Stimulated activated CD8-positive, alpha-beta memory T cell treated with anti-CD3 and anti-CD28 coated beads, Interleukin-15, amount 100 ng/mL, for 48 hours (primary cell): ENCODE measurements around the gene CDSN.
A peak's percentile ranks its signal among the peaks of the same experiment; 100 is the strongest.
"Not testable (repeated sequence)": the region's sequence is repeated elsewhere in the genome, so short reads cannot be mapped to it uniquely, and the experiment has no call there.

ENCODE experiments used
- DNase-seq, 2 donors: peaks; one replicate each; pipeline ENCODE4 v3.0.0-alpha.2; 2020; ENCODE audit warnings: low read depth in 2 of 2

Gene CDSN

DNA sequence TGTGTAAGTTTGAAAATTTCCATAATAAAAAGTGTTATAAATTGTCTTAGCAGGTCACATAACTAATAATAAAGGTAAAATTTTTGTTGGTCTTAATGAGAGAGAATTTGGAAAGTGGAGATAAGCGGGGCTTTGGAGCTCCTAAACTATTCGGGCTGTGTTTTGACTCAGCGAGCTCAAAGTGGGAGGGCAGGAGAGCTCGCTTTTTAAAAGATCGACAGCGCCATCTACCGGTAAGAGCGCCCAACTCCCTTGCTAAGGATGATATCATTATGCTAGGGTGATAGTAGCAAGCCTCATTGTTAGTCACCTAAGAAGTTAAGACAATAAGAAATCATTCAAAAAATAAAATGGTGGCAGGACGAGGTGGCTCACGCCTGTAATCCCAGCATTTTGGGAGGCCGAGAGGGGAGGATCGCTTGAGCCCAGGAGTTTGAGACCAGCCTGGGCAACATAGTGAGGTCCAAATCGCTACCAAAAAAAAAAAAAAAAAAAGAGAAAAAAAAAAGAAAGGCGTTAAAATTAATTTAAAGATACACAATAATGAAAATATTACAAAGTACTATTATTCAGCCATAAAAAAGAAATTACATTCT, 32.7 kb downstream of the CDSN start:
- DNase-seq: peak; percentile 70 to 76

DNA sequence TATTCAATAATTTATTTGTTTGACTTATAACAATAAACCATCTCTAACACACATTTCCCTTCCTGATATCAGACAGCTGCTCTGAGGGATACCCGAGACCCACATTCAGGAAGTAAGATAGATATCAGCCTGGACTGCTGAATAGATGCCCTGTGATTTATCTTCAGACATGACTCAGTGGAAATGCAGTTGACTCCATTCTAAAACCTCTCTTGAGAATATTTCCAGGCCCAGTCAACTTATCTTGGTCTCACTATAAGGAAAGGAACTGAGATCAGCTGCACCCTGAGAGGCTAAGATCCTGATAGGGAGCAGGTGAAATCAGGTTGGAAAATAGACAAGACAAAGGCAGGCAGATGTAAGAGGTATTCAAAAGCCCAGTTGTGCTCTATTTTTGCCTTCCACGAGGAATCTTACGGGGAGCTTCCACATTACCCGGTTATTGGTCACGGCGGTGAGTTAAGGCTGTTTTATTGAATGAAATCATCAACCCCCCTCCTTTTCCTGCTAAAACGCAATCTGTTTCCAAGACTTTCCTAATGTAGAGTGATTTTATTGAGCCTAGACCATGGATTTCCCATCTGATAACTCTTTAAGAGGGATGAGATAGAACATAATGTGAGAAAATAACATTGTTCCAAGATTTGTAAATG, 33.3 kb downstream of the CDSN start:
- no peak for DNase-seq

DNA sequence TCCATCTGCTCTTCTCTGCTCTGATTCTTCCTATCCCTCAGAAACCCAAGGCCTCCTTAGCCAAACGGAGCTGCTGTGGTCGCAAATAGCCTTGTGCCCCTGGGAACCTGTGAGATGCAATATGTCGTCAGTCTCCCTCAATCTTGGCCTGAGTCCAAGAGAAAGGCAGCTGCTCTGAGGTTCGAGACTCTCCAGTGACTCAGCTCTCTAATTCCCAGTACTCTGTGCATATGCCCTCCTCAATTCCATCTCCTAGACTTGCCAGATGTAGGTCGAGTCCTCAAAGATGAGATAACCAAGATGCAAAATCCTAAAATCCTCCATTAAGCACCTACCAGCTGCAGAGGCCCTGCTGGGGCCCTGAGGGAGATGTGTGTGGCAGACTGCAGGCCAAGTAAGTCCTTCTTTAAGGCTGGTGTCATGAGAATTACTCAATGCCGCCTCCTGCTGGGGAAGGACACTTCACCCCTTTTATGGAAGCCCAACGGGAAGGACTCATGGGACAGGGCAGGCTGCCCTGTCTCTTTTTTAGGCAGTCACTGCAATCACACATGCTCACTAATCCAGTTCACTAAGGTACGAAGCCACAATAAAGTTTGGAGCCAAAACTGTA, 36.4 kb downstream of the CDSN start:
- DNase-seq: peak in 1 of 2 donors; percentile 25

DNA sequence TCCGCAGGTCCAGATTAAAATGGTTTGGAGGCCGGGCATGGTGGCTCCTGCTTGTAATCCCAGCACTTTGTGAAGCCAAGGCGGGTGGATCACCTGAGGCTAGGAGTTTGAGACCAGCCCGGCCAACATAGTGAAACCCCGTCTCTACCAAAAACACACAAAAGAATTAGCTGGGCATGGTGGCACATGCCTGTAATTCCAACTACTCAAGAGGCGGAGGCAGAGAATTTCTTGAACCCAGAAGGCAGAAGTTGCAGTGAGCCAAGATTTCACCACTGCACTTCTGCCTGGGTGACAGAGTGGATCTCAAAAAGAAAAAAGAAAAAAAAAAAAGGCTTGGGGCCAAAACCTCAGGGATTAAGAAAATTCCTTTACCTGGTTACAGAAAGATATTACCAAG, 38.4 kb downstream of the CDSN start:
- no peak for DNase-seq

DNA sequence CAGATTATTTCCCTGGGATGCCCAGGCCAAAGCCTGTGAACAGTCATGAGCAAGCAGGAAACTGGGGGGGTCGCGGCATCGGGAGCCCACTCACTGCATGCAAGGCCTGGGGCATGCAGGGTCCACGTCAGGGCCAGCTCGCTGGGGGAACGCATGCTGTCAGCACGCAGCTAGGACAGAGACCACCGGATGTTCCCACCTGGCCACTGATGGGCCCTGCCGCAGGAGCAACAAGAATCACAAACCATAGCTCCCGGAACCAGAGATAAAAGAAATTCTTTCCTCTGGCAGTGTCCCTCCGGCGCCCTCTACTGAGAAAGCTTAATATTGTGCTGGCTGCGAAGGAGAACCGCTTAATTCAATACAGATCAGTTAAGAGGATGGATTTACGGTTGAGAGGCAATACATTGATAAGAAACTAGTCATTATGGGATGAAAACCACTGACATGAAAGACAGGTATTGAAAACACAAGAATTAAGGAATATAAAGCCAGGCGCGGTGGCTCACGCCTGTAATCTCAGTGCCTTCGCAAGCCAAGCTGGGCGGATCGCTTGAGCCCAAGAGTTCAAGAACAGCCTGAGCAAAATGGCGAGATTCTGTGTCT, 40.5 kb downstream of the CDSN start:
- peak; percentile 35 to 41 for DNase-seq

DNA sequence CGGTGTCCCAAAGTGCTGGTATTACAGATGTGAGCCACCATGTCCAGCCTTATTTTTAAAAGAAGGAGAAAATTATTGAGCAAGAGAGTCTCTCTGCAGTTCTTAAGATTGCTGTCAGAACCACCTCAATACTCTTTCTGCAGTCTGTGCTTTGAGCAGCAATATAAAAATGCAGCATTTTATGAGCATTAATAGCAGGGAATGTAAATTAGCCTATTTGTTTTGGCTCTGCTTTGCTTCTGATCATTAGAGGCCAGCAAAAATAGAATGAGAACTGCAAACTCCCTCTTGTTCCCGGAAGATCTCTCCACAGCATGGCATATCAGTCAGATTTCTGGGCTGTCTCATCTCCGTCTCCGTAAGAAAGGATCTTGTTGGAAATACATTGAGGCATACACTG, 43.6 kb downstream of the CDSN start:
- no peak for DNase-seq

DNA sequence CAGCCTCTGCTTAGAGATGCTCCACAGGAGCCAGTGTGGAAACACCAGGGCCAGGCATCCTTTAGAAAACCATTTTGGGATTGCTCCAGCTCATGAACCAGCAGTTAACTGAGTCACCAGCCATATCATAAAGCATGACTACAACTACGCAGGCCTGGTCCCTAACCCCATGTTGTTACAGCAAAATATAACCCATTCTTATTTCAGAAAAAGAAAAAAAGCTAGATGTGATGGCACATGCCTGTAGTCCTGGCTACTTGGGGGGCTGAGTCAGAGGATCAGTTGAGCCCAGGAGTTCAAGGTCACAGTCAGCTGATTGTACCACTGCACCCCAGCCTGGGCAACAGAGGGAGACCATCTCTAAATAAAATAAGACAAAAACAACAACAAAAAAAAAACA, 44.7 kb downstream of the CDSN start:
- no peak for DNase-seq

DNA sequence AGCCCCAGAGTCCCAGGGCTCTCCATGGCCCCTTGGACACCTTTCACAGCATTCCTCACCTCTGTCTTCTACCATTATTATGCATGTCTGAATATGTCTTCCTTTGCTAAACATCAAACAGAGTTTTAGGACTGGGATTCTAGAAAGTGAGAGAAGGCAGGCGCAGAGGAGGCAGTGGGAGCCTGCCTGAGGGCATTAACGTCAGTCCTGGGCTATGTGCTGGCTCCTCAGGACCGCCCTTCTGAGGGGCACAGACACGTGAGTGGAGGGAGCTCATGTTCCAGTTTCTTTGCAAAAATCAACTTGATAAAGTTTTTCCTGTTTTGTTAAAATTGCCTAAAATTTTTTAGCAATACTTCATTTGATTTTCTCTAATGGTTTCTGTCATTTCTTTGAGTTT, 45.8 kb downstream of the CDSN start:
- no peak for DNase-seq

DNA sequence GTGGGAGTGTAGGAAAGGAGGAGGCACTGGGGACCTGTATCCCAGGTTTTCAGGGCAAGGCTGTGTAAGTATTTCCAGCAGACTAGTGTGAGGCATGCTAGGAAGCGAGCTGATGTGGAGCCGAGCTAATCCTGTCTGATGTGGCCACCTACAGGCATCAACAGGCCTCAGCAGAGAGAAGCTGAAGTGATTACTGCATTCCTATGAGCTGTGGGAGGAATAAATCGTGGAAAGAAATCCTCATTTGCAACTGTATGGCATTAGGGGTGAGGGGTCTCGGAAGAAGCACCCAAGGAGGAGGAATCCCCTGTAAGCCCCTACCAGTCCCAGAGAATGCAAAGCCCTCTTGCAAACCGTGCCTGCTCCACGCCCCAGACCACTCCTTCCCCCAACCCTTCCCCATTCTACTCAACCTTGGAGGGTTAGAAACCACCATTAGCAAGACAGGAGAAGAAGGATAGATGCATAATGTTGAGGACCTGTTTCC, 49.5 kb downstream of the CDSN start:
- DNase-seq: no peak

DNA sequence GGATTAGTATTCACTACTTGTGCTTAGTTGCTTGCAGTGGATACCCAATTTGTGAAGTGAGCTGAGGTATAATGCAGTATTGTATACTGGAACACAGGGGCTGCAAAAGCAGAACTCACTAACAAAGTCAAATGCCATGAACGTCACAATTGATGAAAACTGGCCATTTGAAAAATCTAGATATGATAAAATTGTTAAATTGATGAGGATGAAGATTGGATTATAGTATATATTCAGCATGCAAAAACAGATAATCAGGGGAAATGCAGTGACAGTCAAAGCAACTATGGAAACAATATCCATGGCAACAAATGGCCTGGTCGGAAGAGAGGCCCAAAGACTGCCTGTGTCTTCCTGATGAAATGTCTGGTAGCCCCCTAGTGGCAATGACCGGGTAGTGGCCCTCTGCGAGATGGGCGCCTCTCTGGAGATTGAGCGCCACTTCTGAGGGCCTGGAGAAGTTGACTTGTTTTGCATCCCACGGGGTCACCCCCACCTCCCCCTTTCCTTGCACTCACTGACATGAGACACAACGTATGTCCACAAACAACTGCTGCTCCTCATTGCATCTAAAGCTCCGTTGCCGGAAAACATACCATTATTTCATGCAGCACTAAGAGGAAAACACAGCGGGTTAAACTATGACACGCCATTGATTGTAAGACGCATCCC, 51.4 kb downstream of the CDSN start:
- peak; percentile 38 to 48 for DNase-seq

DNA sequence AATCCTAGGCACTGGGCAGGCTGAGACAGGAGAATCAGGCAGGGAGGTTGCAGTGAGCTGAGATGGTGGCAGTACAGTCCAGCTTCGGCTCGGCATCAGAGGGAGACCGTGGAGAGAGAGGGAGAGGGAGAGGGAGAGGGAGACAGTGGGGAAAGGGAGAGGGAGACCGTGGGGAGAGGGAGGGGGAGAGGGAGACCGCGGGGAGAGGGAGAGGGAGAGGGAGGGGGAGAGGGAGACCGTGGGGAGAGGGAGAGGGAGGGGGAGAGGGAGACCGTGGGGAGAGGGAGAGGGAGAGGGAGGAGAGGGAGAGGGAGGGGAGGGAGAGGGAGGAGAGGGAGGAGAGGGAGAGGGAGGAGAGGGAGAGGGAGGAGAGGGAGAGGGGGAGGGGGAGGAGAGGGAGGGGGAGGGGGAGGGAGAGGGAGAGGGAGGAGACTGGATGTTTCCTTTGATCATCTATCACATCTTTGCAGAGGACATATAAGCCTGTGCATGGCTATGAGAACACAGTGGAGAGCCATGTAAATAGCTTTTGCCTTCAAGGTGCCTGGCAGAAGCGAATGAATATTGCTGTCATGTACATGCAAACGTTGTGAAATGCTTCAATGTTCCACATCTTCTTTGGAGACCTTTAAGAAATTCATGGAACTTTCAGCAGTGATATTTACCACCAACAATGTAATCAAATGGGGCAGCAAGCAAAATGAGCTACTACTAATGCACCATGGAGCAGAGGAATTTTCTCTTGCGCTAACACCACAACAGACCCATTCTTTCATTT, 52.2 kb downstream of the CDSN start:
- not testable (repeated sequence) for DNase-seq

DNA sequence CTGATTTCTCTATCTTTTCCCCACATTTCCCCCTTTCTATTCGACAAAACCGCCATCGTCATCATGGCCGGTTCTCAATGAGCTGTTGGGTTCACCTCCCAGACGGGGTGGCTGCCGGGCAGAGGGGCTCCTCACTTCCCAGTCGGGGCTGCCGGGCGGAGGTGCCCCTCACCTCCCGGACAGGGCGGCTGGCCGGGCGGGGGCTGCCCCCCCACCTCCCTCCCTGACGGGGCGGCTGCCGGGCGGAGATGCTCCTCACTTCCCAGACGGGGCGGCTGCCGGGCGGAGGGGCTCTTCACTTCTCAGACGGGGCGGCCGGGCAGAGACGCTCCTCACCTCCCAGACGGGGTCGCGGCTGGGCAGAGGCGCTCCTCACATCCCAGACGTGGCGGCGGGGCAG, 53.2 kb downstream of the CDSN start:
- DNase-seq: not testable (repeated sequence)

DNA sequence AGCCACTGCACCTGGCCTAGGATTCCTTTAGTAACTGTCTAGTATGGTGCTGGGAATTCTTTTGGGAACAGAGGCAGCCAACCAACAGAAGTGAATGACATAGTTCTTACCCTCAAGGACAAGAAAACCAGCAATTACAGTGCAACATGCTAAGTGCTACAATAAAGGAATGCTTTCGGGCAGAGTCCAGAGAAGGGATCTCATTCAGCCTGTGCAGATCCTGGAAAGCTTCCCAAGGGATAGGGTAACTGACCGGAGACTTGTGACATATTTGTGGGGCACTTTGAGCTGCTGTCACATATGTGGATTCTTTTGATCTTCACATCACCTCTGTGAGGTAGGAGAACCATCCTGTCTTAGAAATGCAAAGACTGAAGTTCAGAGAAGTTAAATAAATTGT, 54.7 kb downstream of the CDSN start:
- DNase-seq: no peak
